B cell (primary cell): Measurements from ENCODE around the gene ETFB. TPM values are rescaled to one million over a fixed set of nuclear protein-coding genes. Genes with fewer than 3 reads are reported as not detected.

Experiments used
- ATAC-seq: fragments of 200-7000 bp; cut with Tn5 transposase; one replicate; pipeline ENCODE4 v1.10.0; 2021; ENCODE audit warnings: low read depth, mild to moderate bottlenecking, moderate number of reproducible peaks, moderate library complexity
- CTCF ChIA-PET: fragments of 350-600 bp; sonication (Branson Sonifier 250); formaldehyde crosslinking; loops from one replicate; lab custom pipeline; 2021; ENCODE audit warnings: antibody characterized with exemption, inconsistent platforms; lab: Charles Lee
- POLR2A ChIA-PET: fragments of 350-600 bp; sonication (Branson Sonifier 250); formaldehyde crosslinking; loops from one replicate; lab custom pipeline; 2021; ENCODE audit warnings: antibody characterized with exemption; lab: Charles Lee
- DNase-seq: peaks from one replicate; pipeline ENCODE4 v3.0.0; 2013
- H2AFZ ChIP-seq: 2 replicates; pipeline ENCODE4 v1.6.1; 2012; ENCODE audit warnings: mild to moderate bottlenecking, low read depth, low read length; ENCODE audit not compliant: insufficient read depth, poor library complexity, severe bottlenecking
- H3K27ac ChIP-seq, 2 donors: 1 replicate in 1 of 2; 2 replicates in 1 of 2; pipeline ENCODE4 v1.5.1; 2012 to 2013; ENCODE audit warnings: low read length in 2 of 2, mild to moderate bottlenecking in 2 of 2, moderate library complexity in 1 of 2
- H3K27me3 ChIP-seq, 4 experiments: fragments of 200-600 bp in 1 of 4; sonication (generic) in 1 of 4; replicated peaks in 1 of 4; 1 replicate in 2 of 4; 2 replicates in 2 of 4; pipeline versions ENCODE4 v1.6.1 to v1.7.0; 2013 to 2016; ENCODE audit warnings: low read length in 3 of 4, mild to moderate bottlenecking in 2 of 4, mixed read lengths in 1 of 4, moderate library complexity in 1 of 4; ENCODE audit not compliant: insufficient read depth in 4 of 4, control insufficient read depth in 3 of 4; ENCODE audit errors: control extremely low read depth in 1 of 4
- H3K36me3 ChIP-seq, 2 experiments: replicated peaks in 1 of 2; 1 replicate in 1 of 2; 2 replicates in 1 of 2; pipeline versions ENCODE4 v1.6.1 to v1.7.1; 2013; ENCODE audit warnings: low read length in 1 of 2; ENCODE audit not compliant: insufficient read depth in 2 of 2, control insufficient read depth in 1 of 2; ENCODE audit errors: control extremely low read depth in 1 of 2, extremely low read depth in 1 of 2
- H3K4me1 ChIP-seq, 2 donors: fragments of 200-600 bp in 1 of 2; sonication (generic) in 1 of 2; 1 replicate in 1 of 2; 2 replicates in 1 of 2; pipeline versions ENCODE4 v1.5.1 to v1.6.1; 2013 to 2017; ENCODE audit warnings: low read length in 2 of 2; ENCODE audit not compliant: control insufficient read depth in 2 of 2, insufficient read depth in 2 of 2
- H3K4me2 ChIP-seq: replicated peaks from 2 replicates; pipeline ENCODE3; 2012; ENCODE audit warnings: mild to moderate bottlenecking, low read depth, low read length; ENCODE audit not compliant: poor library complexity, severe bottlenecking
- H3K4me3 ChIP-seq, 5 experiments: fragments of 200-600 bp in 1 of 5; sonication (generic) in 1 of 5; 1 replicate in 3 of 5; 2 replicates in 2 of 5; pipeline versions ENCODE4 v1.5.1 to v1.7.0; 2011 to 2016; ENCODE audit warnings: low read length in 4 of 5, mild to moderate bottlenecking in 4 of 5, low read depth in 2 of 5, control low read depth in 1 of 5, moderate library complexity in 1 of 5; ENCODE audit not compliant: insufficient read depth in 1 of 5; ENCODE audit errors: control extremely low read depth in 1 of 5, extremely low read depth in 1 of 5
- H3K79me2 ChIP-seq: fragments of 200-600 bp; sonication (generic); one replicate; pipeline ENCODE4 v1.6.0; 2016; ENCODE audit warnings: low read length; ENCODE audit not compliant: control insufficient read depth, insufficient read depth
- H3K9ac ChIP-seq: fragments of 200-600 bp; sonication (generic); 2 replicates; pipeline ENCODE4 v1.6.1; 2017; ENCODE audit warnings: mild to moderate bottlenecking, low read length, moderate library complexity
- H3K9me3 ChIP-seq, 3 donors: one replicate each; pipeline versions ENCODE4 v1.6.1 to v1.7.1; 2013; ENCODE audit warnings: low read length in 2 of 3; ENCODE audit not compliant: control insufficient read depth in 2 of 3, insufficient read depth in 1 of 3; ENCODE audit errors: control extremely low read depth in 1 of 3
- H4K20me1 ChIP-seq: 2 replicates; pipeline ENCODE4 v1.6.0; 2012; ENCODE audit warnings: mild to moderate bottlenecking, low read length; ENCODE audit not compliant: insufficient read depth, control insufficient read depth, poor library complexity, severe bottlenecking
- H3K27ac Mint-ChIP-seq: one replicate; pipeline ENCODE4 v1.8.0; 2021; ENCODE audit warnings: mixed read lengths
- H3K27me3 Mint-ChIP-seq: one replicate; pipeline ENCODE4 v1.8.0; 2021; ENCODE audit warnings: mixed read lengths
- H3K4me1 Mint-ChIP-seq: one replicate; pipeline ENCODE4 v1.8.0; 2021; ENCODE audit warnings: mixed read lengths
- H3K4me3 Mint-ChIP-seq: one replicate; pipeline ENCODE4 v1.8.0; 2021; ENCODE audit warnings: mixed read lengths
- H3K9me3 Mint-ChIP-seq: one replicate; pipeline ENCODE4 v1.8.0; 2022; ENCODE audit warnings: mixed read lengths; ENCODE audit not compliant: insufficient read depth
- CTCF ChIP-seq: fragments of 200-600 bp; IDR thresholded peaks from one replicate; pipeline ENCODE4 v1.8.0; 2022; ENCODE audit warnings: antibody characterized with exemption, mild to moderate bottlenecking
- WGBS: methylation state at CpG from one replicate; pipeline ENCODE4 v1.1.5; 2013; ENCODE audit warnings: missing lambda C conversion rate; ENCODE audit not compliant: insufficient coverage; 5-methylcytosine and 5-hydroxymethylcytosine counted together
- intact Hi-C: fragments of 100-400 bp; cut with micrococcal nuclease; formaldehyde crosslinking; loops from one replicate; pipeline ENCODE4 v1.10.0; 2022
- polyA plus RNA-seq: library from polyadenylated mRNA; depleted of rRNA; stranded (reverse); fragments of >200 nt; gene quantifications from 2 replicates; pipeline ENCODE4 v1.2.3, GENCODE V29; 2012
- total RNA-seq, 2 donors: library from RNA; stranded (reverse); fragments of 120-200 nt in 1 of 2; gene quantifications; 1 replicate in 1 of 2; 2 replicates in 1 of 2; pipeline versions ENCODE4 v1.2.3 to v1.2.4, GENCODE V29; 2013 to 2022

ETFB gene
- total and polyA plus RNA-seq, 2 donors (not counting 1 experiment from before 2014, with no cell fraction given) = 33.3 to 76.5 TPM

DNA sequence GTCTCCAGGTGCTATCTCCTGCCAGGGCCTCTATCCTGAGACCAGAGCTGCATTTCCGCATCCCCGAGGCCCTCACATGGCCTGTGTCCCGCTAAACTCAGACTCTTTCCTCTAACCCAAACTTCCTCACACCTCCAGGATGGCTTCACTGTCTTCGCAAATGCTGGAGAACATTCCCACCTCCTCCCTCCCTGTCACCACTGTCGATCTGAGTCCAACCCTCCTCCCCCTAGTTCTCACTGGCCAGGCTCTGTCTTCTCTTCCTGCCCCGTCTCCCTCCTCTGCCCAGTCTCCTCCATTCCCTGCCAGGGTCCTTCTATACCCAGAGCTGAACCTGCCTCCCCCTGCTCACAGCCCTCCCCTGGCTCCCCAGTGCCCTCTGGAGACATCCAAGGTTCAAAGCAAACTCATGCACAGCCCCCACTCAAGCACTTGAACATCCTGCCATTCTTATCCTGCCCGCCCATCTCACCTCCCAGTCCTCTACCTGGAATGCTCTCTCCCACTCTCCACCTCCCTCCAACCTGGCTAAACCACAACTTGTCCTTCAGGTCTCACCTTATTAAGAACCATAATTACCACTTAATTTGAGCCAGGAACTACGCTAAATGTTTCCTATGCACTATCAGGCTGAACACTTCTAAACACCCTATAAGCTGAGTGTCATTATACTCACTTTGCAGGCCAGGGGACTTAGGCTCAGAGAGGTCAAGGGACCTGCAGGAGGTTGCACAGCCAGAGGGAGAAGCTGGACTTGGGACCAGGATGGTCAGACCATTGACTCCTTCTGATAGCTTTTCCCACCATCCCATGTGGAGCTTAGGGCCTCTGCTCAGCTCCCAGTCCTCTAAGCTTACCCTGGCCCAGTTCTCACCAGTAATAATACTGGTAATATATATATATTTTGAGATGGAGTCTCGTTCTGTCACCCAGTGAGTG is 23.3 kb downstream of the ETFB start:
- no peaks in the 10 kb centered on the region for H3K27me3 Mint-ChIP-seq
- H4K20me1 ChIP-seq = no peaks in the 10 kb centered on the region
- peak overlapping the region; percentile 2 for H3K4me2 ChIP-seq
- no peak for DNase-seq
- H2AFZ ChIP-seq = no peak overlapping the region
- peak overlapping the region; percentile 63 to 82 for H3K27ac ChIP-seq
- H3K36me3 ChIP-seq = peaks cover 0 to 16% of the 10 kb centered on the region in 2 experiments
- POLR2A ChIA-PET = interaction anchor here (1.4 to 1.8 kb wide), 3 partner anchors 22 to 75 kb away, joined by 4 to 5 read pairs (median 4); partner anchors contain the start of gene SIGLEC10
- no peak overlapping the region for H3K4me3 ChIP-seq
- H3K27ac Mint-ChIP-seq = peak overlapping the region; percentile 71
- CTCF ChIA-PET = interaction anchor here (1.3 to 7.0 kb wide), 10 partner anchors 23 to 317 kb away, joined by 3 to 70 read pairs (median 12); partner anchors contain the start of genes ETFB and SIGLEC10
- no peaks in the 10 kb centered on the region for H3K79me2 ChIP-seq
- no peak overlapping the region for H3K9ac ChIP-seq
- TF ChIP-seq CTCF = no peak
- intact Hi-C loops = no loop called here
- no peak for ATAC-seq
- H3K27me3 ChIP-seq = no peaks in the 10 kb centered on the region
- WGBS = 71% methylated on average over 7 of the region's 9 CpGs
- peaks cover 43 to 71% of the 10 kb centered on the region in 2 donors for H3K4me1 ChIP-seq
- H3K4me1 Mint-ChIP-seq = peaks cover 56% of the 10 kb centered on the region
- peak overlapping the region; percentile 24 for H3K4me3 Mint-ChIP-seq
- no peaks in the 10 kb centered on the region for H3K9me3 ChIP-seq
- no peaks in the 10 kb centered on the region for H3K9me3 Mint-ChIP-seq
